ENCODE data around the gene WSB2.

The WSB2 gene

DNA sequence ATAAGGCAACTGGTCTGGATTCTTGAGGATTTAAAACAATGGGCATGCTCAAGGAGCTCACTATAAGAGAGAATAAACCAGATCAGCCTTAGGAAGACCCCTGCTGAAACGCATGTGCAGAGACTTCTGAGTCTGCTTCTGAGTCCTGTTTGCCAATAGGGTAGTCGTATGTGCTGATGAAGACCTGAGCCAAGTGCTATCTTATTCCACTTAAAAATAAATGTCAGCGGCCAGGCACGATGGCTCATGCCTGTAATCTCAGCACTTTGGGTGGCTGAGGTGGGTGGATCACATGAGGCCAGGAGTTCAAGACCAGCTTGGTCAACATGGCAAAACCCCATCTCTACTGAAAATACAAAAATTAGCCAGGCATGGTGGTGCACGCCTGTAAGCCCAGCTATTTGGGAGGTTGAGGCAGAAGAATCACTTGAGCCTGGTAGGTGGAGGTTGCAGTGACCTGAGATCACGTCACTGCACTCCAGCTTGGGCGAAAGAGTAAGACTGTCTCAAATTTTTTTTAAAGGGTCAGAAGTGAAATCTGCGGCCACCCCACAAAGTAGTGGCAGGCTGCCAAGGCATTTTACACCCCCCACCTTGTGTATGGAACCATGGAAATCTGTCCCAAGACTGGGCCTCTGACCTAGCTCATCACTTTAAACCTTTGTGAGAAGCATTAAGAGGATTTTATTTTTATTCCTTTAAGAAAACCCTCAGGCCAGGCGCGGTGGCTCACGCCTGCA is 24.1 kb downstream of the WSB2 start:
- no peak for DNase-seq (ENCODE audit: low read depth)
- in situ Hi-C loops (cut with HindIII; ENCODE audit: low sequenced_read_pairs), result no loop called here
- no peak overlapping the region for H3K4me3 ChIP-seq (ENCODE audit: low read depth, low read length)
- TF ChIP-seq, protein P1, sequence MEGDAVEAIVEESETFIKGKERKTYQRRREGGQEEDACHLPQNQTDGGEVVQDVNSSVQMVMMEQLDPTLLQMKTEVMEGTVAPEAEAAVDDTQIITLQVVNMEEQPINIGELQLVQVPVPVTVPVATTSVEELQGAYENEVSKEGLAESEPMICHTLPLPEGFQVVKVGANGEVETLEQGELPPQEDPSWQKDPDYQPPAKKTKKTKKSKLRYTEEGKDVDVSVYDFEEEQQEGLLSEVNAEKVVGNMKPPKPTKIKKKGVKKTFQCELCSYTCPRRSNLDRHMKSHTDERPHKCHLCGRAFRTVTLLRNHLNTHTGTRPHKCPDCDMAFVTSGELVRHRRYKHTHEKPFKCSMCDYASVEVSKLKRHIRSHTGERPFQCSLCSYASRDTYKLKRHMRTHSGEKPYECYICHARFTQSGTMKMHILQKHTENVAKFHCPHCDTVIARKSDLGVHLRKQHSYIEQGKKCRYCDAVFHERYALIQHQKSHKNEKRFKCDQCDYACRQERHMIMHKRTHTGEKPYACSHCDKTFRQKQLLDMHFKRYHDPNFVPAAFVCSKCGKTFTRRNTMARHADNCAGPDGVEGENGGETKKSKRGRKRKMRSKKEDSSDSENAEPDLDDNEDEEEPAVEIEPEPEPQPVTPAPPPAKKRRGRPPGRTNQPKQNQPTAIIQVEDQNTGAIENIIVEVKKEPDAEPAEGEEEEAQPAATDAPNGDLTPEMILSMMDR (IDR thresholded peaks at IDR 0.05; ENCODE audit: low read depth, low read length, missing control alignments), result no peak

DNA sequence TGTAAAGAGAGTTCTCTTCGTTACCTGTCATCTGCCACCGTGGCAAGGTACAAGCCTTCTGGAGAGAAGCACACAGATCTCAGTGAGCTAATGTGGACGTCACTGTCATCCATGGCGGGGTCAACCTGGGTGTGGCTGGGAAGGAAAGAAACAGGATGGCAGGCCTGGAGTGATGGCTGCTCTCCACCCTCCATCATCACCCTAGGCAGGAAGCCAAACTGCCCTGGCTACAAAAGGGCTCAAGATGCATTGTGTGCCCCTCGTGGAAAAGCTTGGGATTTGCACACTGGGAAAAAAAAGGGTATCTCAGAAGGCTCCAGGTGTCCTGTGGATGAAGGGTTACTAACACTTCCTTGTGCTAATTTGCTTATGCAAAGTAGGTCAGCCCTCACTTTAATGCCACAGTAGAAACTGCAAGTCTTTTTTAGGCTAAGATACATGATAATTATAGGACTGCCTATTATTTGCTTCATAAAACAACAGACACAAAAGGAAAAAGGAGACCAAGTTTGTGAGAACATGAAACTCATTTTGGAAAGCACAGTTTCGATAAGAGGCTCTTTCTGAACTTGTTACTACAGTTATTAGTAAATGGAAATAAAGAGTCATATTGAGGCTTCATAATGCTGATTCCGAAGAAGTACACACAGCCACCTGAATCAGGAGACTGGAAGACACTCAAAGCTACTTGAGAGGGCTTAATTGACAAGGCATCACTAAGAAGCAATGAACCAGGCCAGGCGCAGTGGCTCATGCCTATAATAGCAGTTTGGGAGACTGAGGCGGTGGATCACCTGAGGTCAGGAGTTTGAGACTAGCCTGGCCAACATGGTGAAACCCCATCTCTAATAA is 25.6 kb downstream of the WSB2 start:
- TF ChIP-seq, protein P1 (IDR thresholded peaks at IDR 0.05; ENCODE audit: low read depth, low read length, missing control alignments), result peak; percentile 31
- in situ Hi-C loops (cut with HindIII; ENCODE audit: low sequenced_read_pairs), result no loop called here
- no peak for DNase-seq (ENCODE audit: low read depth)

GRCh38 chr12:118034429-118035189 is 26.4 kb downstream of the WSB2 start:
- in situ Hi-C loops (cut with HindIII; ENCODE audit: low sequenced_read_pairs), result no loop called here
- DNase-seq (ENCODE audit: low read depth), result no peak
- TF ChIP-seq, protein P1 (IDR thresholded peaks at IDR 0.05; ENCODE audit: low read depth, low read length, missing control alignments), result peak; percentile 47
- no peak overlapping the region for H3K4me3 ChIP-seq (ENCODE audit: low read depth, low read length)

More for the DNA sequence above, 25.6 kb downstream of the WSB2 start:
- no peak overlapping the region for H3K4me3 ChIP-seq (ENCODE audit: low read depth, low read length)

DNA sequence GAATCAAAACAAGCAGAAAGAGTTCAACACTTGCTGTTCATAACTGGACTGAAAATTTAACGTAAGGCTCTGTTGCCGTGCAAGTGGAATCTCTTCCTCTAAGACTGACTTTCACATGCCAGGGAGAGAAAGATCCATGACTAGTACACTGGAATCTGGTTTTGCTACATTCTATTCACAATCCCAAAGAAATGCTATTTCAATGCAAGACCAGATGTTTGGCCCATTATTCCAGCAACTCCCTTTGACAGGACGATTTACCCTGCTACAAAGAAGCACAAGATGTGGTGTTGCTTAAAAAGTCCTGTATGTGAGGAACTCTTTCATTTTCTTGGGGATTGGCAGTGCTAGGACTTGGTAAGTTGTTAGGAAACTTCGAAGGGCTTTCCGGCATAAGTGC is 27.1 kb downstream of the WSB2 start:
- in situ Hi-C loops (cut with HindIII; ENCODE audit: low sequenced_read_pairs), result no loop called here
- H3K4me3 ChIP-seq (ENCODE audit: low read depth, low read length), result no peak overlapping the region
- TF ChIP-seq, protein P1 (IDR thresholded peaks at IDR 0.05; ENCODE audit: low read depth, low read length, missing control alignments), result no peak
- DNase-seq (ENCODE audit: low read depth), result no peak

DNA sequence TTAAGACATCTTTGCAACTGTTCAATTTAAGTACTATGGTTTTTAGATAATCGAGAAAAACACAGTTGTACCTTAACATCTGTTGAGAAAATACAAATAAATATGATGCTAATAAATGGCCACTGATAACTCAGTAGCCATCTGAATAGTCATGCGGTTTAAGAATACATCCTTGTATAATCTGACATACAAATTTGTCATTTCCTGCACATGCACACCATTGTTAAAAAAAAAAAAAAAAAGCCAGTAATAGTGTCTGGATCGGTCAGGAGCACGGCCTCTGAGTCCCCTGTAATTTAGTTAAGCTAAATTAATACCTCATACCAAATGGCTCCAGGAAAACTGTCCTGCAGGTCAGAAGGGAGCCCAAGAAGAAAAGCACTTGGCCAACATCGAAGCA is 27.7 kb downstream of the WSB2 start:
- TF ChIP-seq, protein P1 (IDR thresholded peaks at IDR 0.05; ENCODE audit: low read depth, low read length, missing control alignments), result no peak
- DNase-seq (ENCODE audit: low read depth), result no peak
- no peak overlapping the region for H3K4me3 ChIP-seq (ENCODE audit: low read depth, low read length)
- in situ Hi-C loops (cut with HindIII; ENCODE audit: low sequenced_read_pairs), result no loop called here

GRCh38 chr12:118032188-118032587 is 28.8 kb downstream of the WSB2 start:
- in situ Hi-C loops (cut with HindIII; ENCODE audit: low sequenced_read_pairs), result no loop called here
- no peak for DNase-seq (ENCODE audit: low read depth)
- TF ChIP-seq, protein P1 (IDR thresholded peaks at IDR 0.05; ENCODE audit: low read depth, low read length, missing control alignments), result no peak

More at GRCh38 chr12:118032188-118032587, 28.8 kb downstream of the WSB2 start:
- H3K4me3 ChIP-seq (ENCODE audit: low read depth, low read length), result no peak overlapping the region
